SK-MEL-5 (cell line): Measurements from ENCODE around the gene ENTR1. TPM values are rescaled to one million over a fixed set of nuclear protein-coding genes. Genes with fewer than 3 reads are reported as not detected.

ENCODE experiments used
- DNase-seq: peaks from one replicate; pipeline ENCODE4 v3.0.0-alpha.2; 2016; ENCODE audit warnings: low read depth, low spot score
- in situ Hi-C: cut with HindIII; loops from 2 replicates; pipeline ENCODE4 v1.10.0; 2016; ENCODE audit warnings: low sequenced_read_pairs, high pct_unique_total_duplicates, low pct_unique_long_range_greater_than_20kb
- total RNA-seq: library from RNA; depleted of rRNA; stranded (reverse); fragments of >200 nt; shearing (Covaris generic); gene quantifications from 2 replicates; pipeline ENCODE4 v1.2.3, GENCODE V29; 2014

Gene ENTR1
- total RNA-seq, 1 experiment from 2014 or later, result 71.1 TPM

DNA sequence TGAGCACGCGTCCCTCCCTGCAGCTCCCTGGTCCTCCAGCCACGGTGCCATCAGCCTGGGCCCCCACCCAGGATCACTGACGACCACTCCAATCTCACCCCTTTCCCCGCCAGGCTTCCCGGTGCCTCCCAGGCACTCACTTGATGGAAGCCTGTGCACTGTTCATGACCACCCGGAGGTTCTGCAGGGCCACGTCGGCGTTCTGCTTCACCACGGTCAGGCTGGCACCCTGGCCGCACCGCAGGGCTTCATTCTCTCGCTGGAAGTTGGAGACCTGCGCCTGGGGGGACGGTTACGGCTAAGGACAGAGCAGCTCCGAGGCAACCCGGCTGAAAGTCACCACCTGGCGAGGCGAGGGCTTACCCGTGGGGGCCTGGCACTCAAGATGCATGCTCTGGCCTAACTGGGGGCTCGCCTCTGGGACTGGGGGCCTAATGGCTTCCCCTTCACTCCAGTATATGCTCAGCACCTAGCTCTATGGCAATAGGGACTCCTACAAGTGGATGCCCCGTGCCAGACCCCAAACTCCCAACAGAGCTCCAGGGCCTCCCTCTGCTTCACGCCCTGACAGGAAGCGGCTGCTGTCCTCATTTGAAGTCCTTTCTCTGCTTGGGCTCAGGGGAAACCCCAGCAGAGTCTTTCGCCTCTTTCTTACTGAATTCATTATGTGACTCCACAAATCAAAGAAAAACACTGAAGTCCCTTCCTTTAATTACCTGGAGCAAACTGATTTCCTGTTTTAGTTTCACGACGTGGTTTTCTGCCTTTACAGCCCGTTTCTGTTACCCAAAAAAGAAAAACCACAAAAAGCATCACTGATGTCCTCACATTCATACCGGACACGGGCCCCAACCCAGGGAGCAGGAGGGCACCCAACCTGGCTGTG is 6.3 kb downstream of the ENTR1 start:
- in situ Hi-C loops, result no loop called here
- DNase-seq, result no peak

DNA sequence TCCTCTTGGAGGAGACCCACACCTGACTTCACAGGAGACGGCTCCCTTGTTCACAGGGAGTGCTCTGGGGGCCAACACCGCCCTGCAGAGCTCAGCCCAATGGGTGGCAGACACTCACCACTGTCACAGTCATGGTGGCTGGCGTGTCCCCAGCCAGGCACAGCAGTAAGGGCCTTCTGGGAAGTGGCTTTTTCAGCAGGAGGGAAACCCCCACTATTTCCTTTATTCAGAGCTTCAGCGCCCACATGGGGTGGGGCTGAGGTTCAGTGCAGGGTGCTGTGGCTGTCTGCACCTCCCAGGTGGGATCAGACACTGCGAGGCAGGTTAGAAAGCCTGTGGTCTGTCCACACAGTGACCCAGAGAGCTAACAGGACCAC is 6.9 kb downstream of the ENTR1 start:
- in situ Hi-C loops, result no loop called here
- no peak for DNase-seq

GRCh38 chr9:136402067-136402466 is 8.3 kb downstream of the ENTR1 start:
- DNase-seq, result no peak
- in situ Hi-C loops, result no loop called here

- no peak for DNase-seq
Measured at GRCh38 chr9:136401173-136401922, 9.1 kb downstream of the ENTR1 start.

GRCh38 chr9:136400038-136400834 is 10.2 kb downstream of the ENTR1 start, which contains the start of gene SNAPC4:
Gene SNAPC4 (minus strand): TSS chr9:136400170. CDS start chr9:136398428, 1,742 bp downstream.
- DNase-seq, result peak; percentile 84
- in situ Hi-C loops, result no loop called here

More at GRCh38 chr9:136401173-136401922, 9.1 kb downstream of the ENTR1 start:
- in situ Hi-C loops, result no loop called here

- no peak for DNase-seq
- in situ Hi-C loops, result no loop called here
Measured at GRCh38 chr9:136399176-136400037, 11.0 kb downstream of the ENTR1 start.

DNA sequence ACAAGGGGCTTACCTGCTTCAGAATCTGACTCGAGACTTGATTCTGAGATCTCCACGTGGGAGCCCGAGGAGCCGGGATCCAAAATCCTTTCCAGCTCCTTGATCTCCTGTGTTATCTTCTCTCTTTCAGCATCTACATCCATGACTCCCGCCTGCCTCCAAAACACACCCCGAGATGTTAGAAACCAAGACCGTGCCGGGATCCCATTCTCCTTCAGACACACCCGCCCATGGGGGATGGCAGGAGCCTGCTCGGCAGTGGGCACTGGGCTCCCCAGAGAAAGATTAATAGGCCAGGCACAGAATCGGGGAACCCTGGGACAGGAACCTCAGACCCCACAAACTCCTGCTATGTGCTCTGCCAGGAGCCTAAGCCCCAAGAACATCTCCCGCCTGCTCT is 12.1 kb downstream of the ENTR1 start:
- DNase-seq, result no peak

DNA sequence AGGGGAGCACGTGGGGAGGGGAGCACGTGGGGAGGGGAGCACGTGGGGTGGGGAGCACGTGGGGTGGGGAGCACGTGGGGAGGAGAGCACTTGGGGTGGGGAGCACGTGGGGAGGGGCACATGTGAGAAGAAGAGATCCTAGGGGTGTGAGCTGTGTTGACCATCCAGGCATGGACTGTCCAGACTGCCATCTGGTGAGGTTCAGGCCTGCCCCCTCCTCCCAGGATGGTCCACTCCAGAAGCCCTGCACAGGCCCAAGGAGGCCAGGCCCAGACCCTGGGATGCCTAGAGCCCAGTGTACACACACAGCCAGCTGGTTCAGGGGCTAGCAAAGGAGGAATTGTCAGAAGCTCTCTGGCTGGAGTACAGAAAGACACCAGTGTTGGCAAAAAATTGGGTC is 12.8 kb downstream of the ENTR1 start:
- DNase-seq, result no peak
- in situ Hi-C loops, result no loop called here

More for the DNA sequence above, 12.1 kb downstream of the ENTR1 start:
- in situ Hi-C loops, result no loop called here

- no peak for DNase-seq
- in situ Hi-C loops, result no loop called here
Measured at GRCh38 chr9:136396219-136396515, 14.2 kb downstream of the ENTR1 start.

GRCh38 chr9:136395345-136396218 is 14.8 kb downstream of the ENTR1 start:
- in situ Hi-C loops, result no loop called here
- no peak for DNase-seq

DNA sequence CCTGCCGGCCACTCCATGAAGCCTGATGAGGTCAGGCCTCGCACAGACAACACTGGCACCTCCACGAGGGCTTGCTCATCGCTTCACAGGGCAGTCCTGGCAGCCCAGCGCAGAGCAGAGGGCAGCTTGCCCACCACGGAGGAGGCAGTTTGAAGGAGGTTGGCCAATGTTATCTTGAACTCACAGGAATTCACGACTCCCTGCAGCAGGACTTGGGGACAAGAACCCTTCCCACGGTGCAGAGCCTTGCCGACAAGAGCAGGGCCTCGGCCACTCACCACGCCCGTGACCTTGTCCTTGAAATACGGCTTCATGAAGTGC is 15.4 kb downstream of the ENTR1 start:
- DNase-seq, result no peak
- in situ Hi-C loops, result no loop called here

- in situ Hi-C loops, result no loop called here
- DNase-seq, result no peak
Measured at GRCh38 chr9:136394312-136395019, 15.9 kb downstream of the ENTR1 start.

- in situ Hi-C loops, result no loop called here
- DNase-seq, result no peak
Measured at GRCh38 chr9:136393531-136393930, 16.9 kb downstream of the ENTR1 start.

GRCh38 chr9:136392538-136393449 is 17.6 kb downstream of the ENTR1 start:
- in situ Hi-C loops, result no loop called here
- no peak for DNase-seq
